Sigmoid colon (tissue), 4 donors: ENCODE data around the gene CRYZ.

Experiments used
- EP300 ChIP-seq, 4 donors: sonication (generic); formaldehyde crosslinking; IDR thresholded peaks; one replicate each; pipeline ENCODE4 v1.6.1; 2017; ENCODE audit warnings: antibody characterized with exemption in 4 of 4
- POLR2AphosphoS5 ChIP-seq, 4 donors: sonication (generic); formaldehyde crosslinking; IDR thresholded peaks; one replicate each; pipeline ENCODE4 v1.6.1; 2017; ENCODE audit warnings: antibody characterized with exemption in 4 of 4
- TF ChIP-seq, protein P1 (sequence below), 4 experiments: fragments of 450-650 bp in 3 of 4; fragments of 200-600 bp in 1 of 4; IDR thresholded peaks; one replicate each; pipeline ENCODE4 v1.5.1; 2016 to 2019; ENCODE audit warnings: antibody characterized with exemption in 4 of 4, mild to moderate bottlenecking in 3 of 4, moderate library complexity in 2 of 4

DNA sequence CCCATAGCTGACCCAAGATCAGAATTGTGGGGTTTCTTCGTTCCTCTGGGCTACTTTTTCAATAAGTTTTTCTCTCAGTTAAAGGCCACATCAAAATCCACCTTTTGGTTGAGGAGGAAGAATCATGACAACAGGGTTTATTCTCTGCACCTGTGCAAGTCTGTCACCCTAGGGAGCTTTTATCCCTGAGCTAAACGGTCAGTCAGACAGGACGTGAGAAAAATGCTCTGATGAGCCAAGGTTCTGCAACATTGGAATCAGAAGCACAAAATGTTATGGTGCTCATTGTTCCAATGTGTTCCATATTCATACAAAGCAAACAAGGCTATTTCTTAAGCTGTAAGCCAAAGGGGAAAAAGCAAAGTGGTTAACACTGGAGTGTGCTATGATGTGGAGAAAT lies 51.8 kb downstream of the CRYZ start:
- TF ChIP-seq POLR2AphosphoS5 (IDR thresholded peaks at IDR 0.05) (no peak), EP300 (IDR thresholded peaks at IDR 0.05) (no peak)
- TF ChIP-seq, protein P1, sequence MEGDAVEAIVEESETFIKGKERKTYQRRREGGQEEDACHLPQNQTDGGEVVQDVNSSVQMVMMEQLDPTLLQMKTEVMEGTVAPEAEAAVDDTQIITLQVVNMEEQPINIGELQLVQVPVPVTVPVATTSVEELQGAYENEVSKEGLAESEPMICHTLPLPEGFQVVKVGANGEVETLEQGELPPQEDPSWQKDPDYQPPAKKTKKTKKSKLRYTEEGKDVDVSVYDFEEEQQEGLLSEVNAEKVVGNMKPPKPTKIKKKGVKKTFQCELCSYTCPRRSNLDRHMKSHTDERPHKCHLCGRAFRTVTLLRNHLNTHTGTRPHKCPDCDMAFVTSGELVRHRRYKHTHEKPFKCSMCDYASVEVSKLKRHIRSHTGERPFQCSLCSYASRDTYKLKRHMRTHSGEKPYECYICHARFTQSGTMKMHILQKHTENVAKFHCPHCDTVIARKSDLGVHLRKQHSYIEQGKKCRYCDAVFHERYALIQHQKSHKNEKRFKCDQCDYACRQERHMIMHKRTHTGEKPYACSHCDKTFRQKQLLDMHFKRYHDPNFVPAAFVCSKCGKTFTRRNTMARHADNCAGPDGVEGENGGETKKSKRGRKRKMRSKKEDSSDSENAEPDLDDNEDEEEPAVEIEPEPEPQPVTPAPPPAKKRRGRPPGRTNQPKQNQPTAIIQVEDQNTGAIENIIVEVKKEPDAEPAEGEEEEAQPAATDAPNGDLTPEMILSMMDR (IDR thresholded peaks at IDR 0.05): no peak
